Measurements from ENCODE around the gene NT5C3B. TPM values are rescaled to one million over a fixed set of nuclear protein-coding genes. Genes with fewer than 3 reads are reported as not detected.

The NT5C3B gene
- polyA plus RNA-seq, 1 donor, result 31.5 TPM

GRCh38 chr17:41810659-41811548, 25.1 kb downstream of the NT5C3B start:
- DNase-seq, result no peak

DNA sequence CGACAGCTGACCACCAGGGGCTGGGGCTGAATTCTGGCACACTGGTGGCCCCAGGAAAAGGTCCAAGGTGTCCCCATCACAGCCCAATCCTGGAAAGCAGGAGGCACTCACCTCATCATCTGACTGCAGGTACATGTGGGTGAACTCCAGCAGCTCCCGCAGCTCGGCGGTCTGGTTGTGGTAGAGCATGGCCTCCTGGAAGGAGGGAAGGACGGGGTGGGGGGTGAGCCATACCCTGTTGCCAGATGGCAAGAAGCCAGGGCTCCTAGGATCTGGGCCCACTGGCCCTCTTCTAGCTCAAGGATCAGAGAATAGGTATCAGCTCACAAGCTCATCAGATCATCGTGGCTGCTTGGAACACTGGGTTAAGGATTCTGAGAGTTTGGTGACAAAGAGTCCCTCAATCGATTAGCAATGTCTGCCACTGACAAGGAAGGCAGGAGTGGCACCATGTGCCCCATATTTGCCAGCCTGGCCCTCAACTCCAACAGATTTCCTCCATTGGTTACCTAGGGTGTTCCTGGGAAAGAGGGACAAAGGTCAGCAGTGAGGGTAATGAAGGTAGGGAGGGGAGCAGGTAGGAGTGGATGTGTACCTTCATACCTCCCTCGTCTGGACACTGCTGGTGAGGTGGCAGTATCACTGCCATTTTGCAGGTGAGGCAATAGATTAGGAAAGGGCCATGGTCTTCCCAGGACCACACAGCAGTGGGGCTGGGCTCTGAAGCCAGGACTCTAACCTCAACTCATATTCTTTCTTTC, 29.2 kb downstream of the NT5C3B start:
- DNase-seq, result no peak

DNA sequence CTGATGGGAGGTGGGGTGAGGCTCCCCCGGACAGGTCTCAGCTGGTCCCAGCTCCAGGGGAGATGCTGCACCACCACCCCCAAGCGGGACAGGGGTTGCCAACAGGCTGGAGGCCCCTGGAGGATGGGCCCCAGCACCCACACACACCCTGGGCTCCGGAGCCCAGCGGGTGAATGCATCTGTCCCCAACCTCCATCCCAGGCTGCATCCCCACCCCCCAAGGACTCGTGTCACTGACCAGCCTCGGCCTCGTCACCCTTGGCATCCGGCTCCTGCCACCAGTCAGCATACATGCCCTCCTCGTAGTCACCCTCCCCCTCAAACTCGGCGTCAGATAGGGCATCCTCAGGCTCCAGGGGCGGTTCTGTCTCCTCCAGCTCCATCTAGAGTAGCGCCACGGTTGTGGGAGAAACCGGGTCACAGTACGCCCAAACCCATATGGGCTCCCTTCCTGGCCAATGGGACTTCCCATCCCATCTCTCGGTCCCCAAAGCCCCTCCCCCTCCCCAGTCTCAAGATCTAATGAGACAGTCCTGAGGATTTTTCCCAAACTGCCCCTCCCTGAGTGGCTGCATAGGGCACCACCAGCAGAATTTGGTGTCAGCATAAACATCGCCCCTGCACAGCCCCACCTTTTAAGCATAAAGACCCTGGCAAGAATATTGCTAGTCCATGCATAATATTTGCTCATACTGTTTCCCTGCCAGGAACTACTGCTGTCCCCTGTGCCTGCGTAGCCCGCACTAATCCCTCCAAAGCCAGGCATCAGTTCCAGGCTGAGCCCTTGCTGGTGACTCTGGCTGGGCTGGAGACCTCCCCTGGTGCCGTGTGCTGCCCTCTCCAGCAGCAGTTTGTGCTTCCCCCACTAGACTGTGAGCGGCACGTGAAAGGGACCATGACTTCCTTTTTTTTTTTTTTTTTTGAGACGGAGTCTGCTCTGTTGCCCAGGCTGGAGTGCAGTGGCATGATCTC, 32.7 kb downstream of the NT5C3B start:
- DNase-seq, result no peak

GRCh38 chr17:41801374-41802271, 34.4 kb downstream of the NT5C3B start:
- DNase-seq, result peak; percentile 86

GRCh38 chr17:41800601-41801373, 35.2 kb downstream of the NT5C3B start:
- no peak for DNase-seq

GRCh38 chr17:41799366-41799765, 36.7 kb downstream of the NT5C3B start:
- DNase-seq, result no peak

GRCh38 chr17:41797377-41797776, 38.7 kb downstream of the NT5C3B start:
- no peak for DNase-seq

DNA sequence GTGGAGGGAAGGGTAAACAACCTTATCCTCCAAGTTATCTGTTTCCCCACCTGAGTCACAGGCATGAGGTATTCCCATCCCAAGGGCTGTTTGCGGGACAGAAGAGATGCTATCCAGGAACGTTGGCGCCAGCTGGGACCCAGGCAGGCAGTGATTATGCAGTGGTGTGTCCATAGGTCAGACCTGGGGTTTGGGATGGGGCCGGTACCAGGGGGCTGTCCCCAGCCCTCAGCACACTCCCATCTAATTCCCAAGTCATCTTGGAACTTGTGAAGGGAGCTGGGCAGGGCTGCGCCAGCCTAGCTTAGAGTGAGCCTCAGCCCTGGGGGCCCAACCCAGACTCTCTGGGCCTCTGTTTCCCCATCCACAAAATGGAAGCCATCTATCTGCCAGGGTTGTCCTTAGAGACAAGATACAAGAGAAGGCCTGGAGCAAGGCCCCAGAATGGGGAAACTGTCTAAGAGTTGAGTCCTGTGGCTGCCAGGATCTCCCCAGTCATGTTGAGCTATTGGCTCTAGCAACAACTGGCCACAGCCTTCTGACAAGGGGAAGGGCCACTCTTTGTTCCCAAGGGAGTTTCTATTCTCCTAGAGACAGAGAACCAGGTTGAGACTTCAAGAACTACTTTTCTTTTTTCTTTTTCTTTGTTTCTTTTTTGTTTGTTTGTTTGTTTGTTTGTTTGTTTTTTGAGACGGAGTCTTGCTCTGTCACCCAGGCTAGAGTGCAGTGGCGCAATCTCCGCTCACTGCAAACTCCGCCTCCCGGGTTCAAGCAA, 39.7 kb downstream of the NT5C3B start:
- DNase-seq, result no peak

- no peak for DNase-seq
Measured at GRCh38 chr17:41794540-41794975, 41.5 kb downstream of the NT5C3B start.

- no peak for DNase-seq
Measured at GRCh38 chr17:41793784-41794539, 42.1 kb downstream of the NT5C3B start.

DNA sequence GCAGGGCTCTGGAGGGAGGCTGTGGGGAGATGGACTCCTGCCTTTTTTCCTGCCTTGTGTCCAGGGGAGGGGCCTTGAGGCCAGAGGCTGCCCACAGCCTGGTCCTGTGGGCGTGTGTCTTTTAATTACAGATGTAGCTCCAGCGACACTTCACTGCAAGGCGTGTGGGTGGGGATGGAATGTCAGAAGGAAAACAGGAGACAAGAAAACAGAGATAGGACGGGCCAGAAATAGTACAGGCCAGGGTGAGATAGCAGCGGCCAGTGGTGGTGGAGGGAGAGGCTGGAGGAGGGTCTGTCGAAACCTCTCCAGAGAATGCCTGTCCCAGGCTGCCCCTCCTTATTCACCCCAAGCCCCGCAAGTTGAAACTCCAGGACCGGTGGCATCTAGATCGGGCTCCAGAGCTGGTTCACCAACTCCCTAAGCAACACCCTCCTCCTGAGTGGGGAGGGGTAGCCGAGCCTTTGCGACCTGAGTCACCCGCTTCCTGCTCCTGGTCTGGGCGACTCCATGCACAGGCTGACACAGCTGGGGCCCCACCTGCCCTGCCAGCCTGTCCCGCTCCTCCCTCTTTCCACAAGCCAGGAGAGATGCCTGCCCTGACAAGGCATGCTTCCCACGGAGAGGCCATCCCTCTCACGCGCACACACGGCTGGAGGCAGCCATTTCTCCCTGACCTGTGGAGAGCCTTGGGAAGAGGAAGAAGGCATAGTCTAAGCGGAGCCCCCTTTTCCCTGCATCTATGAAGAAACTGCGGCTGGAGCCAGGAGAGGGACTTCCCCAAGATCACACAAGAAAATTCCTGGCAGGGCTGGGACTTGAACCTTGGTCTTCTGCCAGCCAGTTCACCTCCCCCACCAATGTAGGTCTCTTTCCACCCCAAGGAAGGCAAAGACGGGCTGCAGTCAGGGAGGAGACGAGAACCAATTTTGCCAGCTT, 42.9 kb downstream of the NT5C3B start:
- no peak for DNase-seq

DNA sequence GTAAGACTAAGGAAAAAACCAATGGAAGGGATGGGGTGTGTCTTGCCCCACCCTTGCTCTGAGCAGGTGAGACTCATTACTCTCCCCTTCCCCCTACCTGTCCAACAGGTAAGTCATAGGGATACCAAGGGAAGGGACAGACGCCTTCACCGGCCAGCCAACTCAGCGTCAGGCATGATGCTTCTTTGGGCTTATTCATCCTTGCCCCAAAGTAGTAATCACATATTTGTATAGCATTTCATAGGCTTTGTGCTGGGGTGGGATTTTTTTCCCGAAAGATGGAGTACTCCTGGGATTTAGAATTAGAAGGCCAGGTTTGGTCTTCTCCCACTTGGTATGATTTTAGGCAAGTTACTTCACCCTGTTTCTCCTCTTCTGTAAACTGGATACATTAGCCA, 49.0 kb downstream of the NT5C3B start:
- DNase-seq, result no peak

DNA sequence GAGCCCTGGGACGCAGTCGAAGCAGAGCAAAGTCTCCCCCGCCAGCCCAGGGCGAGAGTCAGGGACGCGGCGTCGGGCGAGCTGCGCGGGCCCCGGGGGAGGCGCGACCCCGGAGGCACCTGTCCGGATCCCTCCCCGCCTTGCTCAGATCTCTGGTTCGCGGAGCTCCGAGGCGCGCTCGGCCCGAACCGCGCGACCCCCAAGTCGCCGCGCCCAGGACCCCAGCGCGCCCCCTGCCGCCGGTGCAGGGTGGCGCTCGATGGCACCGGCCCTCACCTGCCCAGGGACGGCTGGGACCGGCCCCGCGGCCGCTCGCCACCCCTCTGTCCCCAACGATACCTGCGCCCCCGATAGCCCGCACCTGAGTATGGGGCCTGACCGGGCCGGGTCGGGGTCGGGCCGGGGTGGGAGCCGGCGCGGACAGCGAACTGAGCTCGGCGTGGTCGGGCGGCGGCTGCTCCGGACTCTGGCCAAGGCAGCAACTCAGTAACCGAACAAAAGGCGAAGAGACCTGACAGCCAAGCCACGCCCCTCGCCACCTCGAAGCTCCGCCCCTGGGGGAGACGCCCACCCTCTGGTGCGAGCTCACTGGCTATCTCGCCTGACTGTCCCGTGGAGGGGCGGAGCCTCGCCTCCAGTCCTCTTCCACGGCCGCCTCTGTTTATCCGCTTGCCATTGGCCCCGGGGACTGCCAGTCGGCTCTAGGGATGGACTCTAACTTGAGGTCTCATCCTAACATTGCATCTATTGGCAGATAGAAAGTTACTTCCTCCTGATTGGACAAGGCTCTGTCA, 49.6 kb downstream of the NT5C3B start, which contains the start of gene JUP:
JUP (minus strand) TSS at position 485 of the 794 bp plus-strand sequence. CDS start 14,857 bp downstream, outside the sequence.
- peak; percentile 96 for DNase-seq

DNA sequence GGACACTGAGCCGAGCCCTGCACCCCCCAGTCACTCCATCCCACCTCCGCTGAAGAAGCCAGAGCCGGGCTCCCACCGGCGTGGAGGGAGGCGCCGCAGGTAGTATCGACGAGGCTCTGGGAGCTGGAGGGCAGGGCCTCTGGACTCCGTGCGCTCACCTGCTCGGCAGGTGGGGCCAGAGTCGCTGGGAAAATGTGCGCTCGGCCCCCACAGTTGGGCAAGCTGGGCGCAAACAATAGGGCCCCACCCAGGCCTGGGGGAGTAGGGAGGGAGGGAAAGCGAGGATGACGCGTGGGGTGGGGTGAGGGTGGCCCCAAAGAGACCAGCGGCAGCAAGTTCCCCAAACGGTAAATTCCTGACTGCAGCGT, 50.2 kb downstream of the NT5C3B start:
- DNase-seq, result no peak

DNA sequence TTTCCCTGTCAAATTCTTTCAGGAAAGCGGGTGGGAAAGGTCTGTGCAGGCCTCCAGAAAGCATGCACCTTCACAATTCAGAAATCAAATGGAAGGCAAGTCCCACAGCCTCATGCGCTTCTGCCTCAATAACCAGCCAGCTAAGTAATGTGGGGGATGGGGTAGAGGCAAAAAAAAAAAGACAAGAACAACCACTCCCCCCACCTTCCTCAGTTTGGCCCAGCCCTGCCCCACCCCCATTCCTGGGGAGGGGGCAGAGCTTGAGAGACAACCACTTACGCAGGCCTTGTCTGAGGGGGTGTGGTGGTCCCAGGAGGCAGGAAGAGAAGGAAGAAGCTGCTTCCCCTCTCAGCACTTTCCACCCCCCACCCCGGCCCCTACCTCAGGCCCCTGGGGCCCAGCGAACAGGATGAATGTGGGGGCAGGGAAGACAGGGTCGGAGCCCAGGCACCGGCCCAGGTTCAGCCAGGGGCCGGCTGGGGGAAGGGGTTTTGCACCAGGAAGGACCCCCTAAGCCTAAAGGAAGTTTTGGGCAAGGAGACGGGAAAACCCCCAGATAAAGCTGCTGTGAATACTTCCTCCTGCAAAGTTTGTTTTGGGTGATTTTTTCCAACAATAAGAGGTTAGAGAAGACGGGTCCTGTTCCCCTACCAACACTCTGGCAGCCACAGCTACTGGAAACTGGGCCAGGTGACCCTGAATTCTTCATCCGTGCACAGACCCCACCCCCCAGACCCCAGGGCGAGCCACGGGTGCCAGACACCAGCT, 50.8 kb downstream of the NT5C3B start:
- peak; percentile 62 for DNase-seq

GRCh38 chr17:41784207-41784744, 51.8 kb downstream of the NT5C3B start:
- DNase-seq, result no peak
